ENCODE measurements around the gene TBX20.
"Not testable (repeated sequence)": the region's sequence is repeated elsewhere in the genome, so short reads cannot be mapped to it uniquely, and the experiment has no call there.

The TBX20 gene

GRCh38 chr7:35255443-35256255 lies 1.7 kb upstream of the TBX20 start:
- DNase-seq (ENCODE audit: low read depth): no peak

- DNase-seq (ENCODE audit: low read depth): no peak
Observed at GRCh38 chr7:35254496-35255442, 869 bp upstream of the TBX20 start.

GRCh38 chr7:35253460-35253709 lies 515 bp downstream of the TBX20 start:
- DNase-seq (ENCODE audit: low read depth): no peak

GRCh38 chr7:35252612-35253459 lies 1.1 kb downstream of the TBX20 start:
- no peak for DNase-seq (ENCODE audit: low read depth)

- no peak for DNase-seq (ENCODE audit: low read depth)
Observed at GRCh38 chr7:35251606-35252310, 2.1 kb downstream of the TBX20 start.

- no peak for DNase-seq (ENCODE audit: low read depth)
Observed at GRCh38 chr7:35250941-35251340, 3.0 kb downstream of the TBX20 start.

- DNase-seq (ENCODE audit: low read depth): no peak
Observed at GRCh38 chr7:35250452-35250851, 3.4 kb downstream of the TBX20 start.

- DNase-seq (ENCODE audit: low read depth): no peak
Observed at GRCh38 chr7:35249537-35249907, 4.4 kb downstream of the TBX20 start.

- no peak for DNase-seq (ENCODE audit: low read depth)
Observed at GRCh38 chr7:35248576-35249536, 5.0 kb downstream of the TBX20 start.

- DNase-seq (ENCODE audit: low read depth): no peak
Observed at GRCh38 chr7:35246819-35247218, 7.1 kb downstream of the TBX20 start.

- DNase-seq (ENCODE audit: low read depth): no peak
Observed at GRCh38 chr7:35241884-35242283, 12.0 kb downstream of the TBX20 start.

GRCh38 chr7:35241436-35241835 lies 12.5 kb downstream of the TBX20 start:
- no peak for DNase-seq (ENCODE audit: low read depth)

GRCh38 chr7:35241008-35241407 lies 12.9 kb downstream of the TBX20 start:
- not testable (repeated sequence) for DNase-seq (ENCODE audit: low read depth)

GRCh38 chr7:35238456-35238855 lies 15.4 kb downstream of the TBX20 start:
- DNase-seq (ENCODE audit: low read depth): not testable (repeated sequence)

GRCh38 chr7:35232994-35233393 lies 20.9 kb downstream of the TBX20 start:
- no peak for DNase-seq (ENCODE audit: low read depth)

- DNase-seq (ENCODE audit: low read depth): not testable (repeated sequence)
Observed at GRCh38 chr7:35231221-35231620, 22.7 kb downstream of the TBX20 start.

- not testable (repeated sequence) for DNase-seq (ENCODE audit: low read depth)
Observed at GRCh38 chr7:35229116-35229780, 24.7 kb downstream of the TBX20 start.

- not testable (repeated sequence) for DNase-seq (ENCODE audit: low read depth)
Observed at GRCh38 chr7:35228496-35229051, 25.3 kb downstream of the TBX20 start.

- not testable (repeated sequence) for DNase-seq (ENCODE audit: low read depth)
Observed at GRCh38 chr7:35227438-35227837, 26.5 kb downstream of the TBX20 start.

- not testable (repeated sequence) for DNase-seq (ENCODE audit: low read depth)
Observed at GRCh38 chr7:35222445-35222844, 31.5 kb downstream of the TBX20 start.

All from stimulated activated CD8-positive, alpha-beta memory T cell treated with anti-CD3 and anti-CD28 coated beads, Interleukin-7, amount 100 ng/mL, for 24 hours (primary cell).